Measurements from ENCODE around the gene IFI44L.

The IFI44L gene

GRCh38 chr1:78691995-78692747 lies 71.9 kb downstream of the IFI44L start:
- no peak for DNase-seq
